Cardiac muscle cell (in vitro differentiated cells and primary cell): ENCODE data around the gene GNG7. TPM values are rescaled to one million over a fixed set of nuclear protein-coding genes. Genes with fewer than 3 reads are reported as not detected.

Source experiments
- DNase-seq, 2 donors: peaks; one replicate each; pipeline versions ENCODE4 v3.0.0 to v3.0.0-alpha.2; 2010 to 2017; ENCODE audit warnings: low read depth in 1 of 2, low spot score in 1 of 2
- H3K27ac ChIP-seq: fragments of 200-600 bp; sonication (generic); 2 replicates; pipeline ENCODE4 v1.5.1; 2016
- H3K27me3 ChIP-seq: fragments of 200-600 bp; sonication (generic); 2 replicates; pipeline ENCODE4 v1.6.0; 2016; ENCODE audit warnings: control low read depth
- H3K36me3 ChIP-seq: fragments of 200-600 bp; sonication (generic); 2 replicates; pipeline ENCODE4 v1.5.1; 2016; ENCODE audit warnings: control low read depth
- H3K4me1 ChIP-seq: fragments of 200-600 bp; sonication (generic); 2 replicates; pipeline ENCODE4 v1.8.1; 2017; ENCODE audit warnings: low read depth, mild to moderate bottlenecking, mixed run types
- H3K4me3 ChIP-seq: fragments of 200-600 bp; sonication (generic); 2 replicates; pipeline ENCODE4 v1.5.1; 2016; ENCODE audit warnings: mild to moderate bottlenecking
- H3K9me3 ChIP-seq: fragments of 200-600 bp; sonication (generic); 2 replicates; pipeline ENCODE4 v1.5.1; 2017; ENCODE audit warnings: low read depth, mild to moderate bottlenecking, control low read depth
- CTCF ChIP-seq: IDR thresholded peaks from 2 replicates; pipeline ENCODE4 v1.5.1; 2012; ENCODE audit warnings: low read depth, mild to moderate bottlenecking, low read length
- polyA plus RNA-seq: library from polyadenylated mRNA; unstranded; fragments of >200 nt; fragmentation: Nextera tagmentation; extraction: Ambion mirVana; gene quantifications from 2 replicates; pipeline ENCODE4 v1.2.1, GENCODE V29; 2016
- total RNA-seq: library from RNA; depleted of rRNA; stranded (reverse); fragments of >200 nt; gene quantifications from 2 replicates; pipeline ENCODE4 v1.2.3, GENCODE V29; 2016

Gene GNG7
- total and polyA plus RNA-seq, 2 experiments from 2014 or later = 20.4 to 24.8 TPM

- no peak for DNase-seq
- H3K36me3 ChIP-seq = no peaks in the 10 kb centered on the region
Measured at GRCh38 chr19:2514981-2515518, 187.4 kb downstream of the GNG7 start.

GRCh38 chr19:2512523-2513431, 189.7 kb downstream of the GNG7 start:
- peaks cover 6% of the 10 kb centered on the region for H3K4me1 ChIP-seq
- no peaks in the 10 kb centered on the region for H3K9me3 ChIP-seq
- no peak for DNase-seq
- H3K27ac ChIP-seq = no peak overlapping the region
- H3K4me3 ChIP-seq = no peak overlapping the region
- no peaks in the 10 kb centered on the region for H3K36me3 ChIP-seq
- H3K27me3 ChIP-seq = no peaks in the 10 kb centered on the region
- no peak for TF ChIP-seq CTCF

More at GRCh38 chr19:2514981-2515518, 187.4 kb downstream of the GNG7 start:
- Histone ChIP-seq H3K27me3 (no peaks in the 10 kb centered on the region), H3K9me3 (no peaks in the 10 kb centered on the region), H3K27ac (no peak overlapping the region), H3K4me1 (peaks cover 13% of the 10 kb centered on the region), H3K4me3 (no peak overlapping the region)
- no peak for TF ChIP-seq CTCF

GRCh38 chr19:2511991-2512390, 190.5 kb downstream of the GNG7 start:
- H3K27me3 ChIP-seq = no peaks in the 10 kb centered on the region
- TF ChIP-seq CTCF = no peak
- H3K9me3 ChIP-seq = no peaks in the 10 kb centered on the region
- DNase-seq = no peak
- H3K4me1 ChIP-seq = peaks cover 6% of the 10 kb centered on the region
- H3K27ac ChIP-seq = no peak overlapping the region
- H3K36me3 ChIP-seq = no peaks in the 10 kb centered on the region
- no peak overlapping the region for H3K4me3 ChIP-seq

DNA sequence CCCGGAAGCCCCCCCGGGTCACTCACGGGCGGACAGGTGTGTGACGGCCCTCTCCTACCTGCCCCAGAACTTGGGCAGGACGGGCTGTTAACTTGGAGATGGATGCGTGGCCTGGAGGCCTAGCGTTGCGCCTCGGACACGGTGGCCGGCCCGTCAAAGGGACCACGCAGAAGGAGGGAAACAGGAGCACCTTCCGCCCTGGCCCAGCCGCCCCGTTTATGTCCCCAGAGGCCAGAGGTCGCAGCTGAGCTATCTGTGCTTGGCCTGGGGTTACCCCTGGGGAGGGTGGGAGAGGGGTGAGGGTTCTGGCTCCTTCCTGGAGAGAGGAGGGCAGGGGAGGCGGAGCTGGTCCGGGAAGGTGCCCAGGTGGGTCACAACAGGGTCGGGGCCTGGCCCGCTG, 190.9 kb downstream of the GNG7 start:
- H3K9me3 ChIP-seq = no peaks in the 10 kb centered on the region
- no peak for DNase-seq
- peaks cover 3% of the 10 kb centered on the region for H3K4me1 ChIP-seq
- H3K36me3 ChIP-seq = no peaks in the 10 kb centered on the region
- H3K27me3 ChIP-seq = no peaks in the 10 kb centered on the region
- no peak overlapping the region for H3K27ac ChIP-seq
- H3K4me3 ChIP-seq = no peak overlapping the region
- TF ChIP-seq CTCF = no peak

- H3K27me3 ChIP-seq = no peaks in the 10 kb centered on the region
- DNase-seq = no peak
- TF ChIP-seq CTCF = no peak
- H3K36me3 ChIP-seq = no peaks in the 10 kb centered on the region
- no peaks in the 10 kb centered on the region for H3K9me3 ChIP-seq
- H3K4me3 ChIP-seq = no peak overlapping the region
- H3K27ac ChIP-seq = no peak overlapping the region
- no peaks in the 10 kb centered on the region for H3K4me1 ChIP-seq
Measured at GRCh38 chr19:2509096-2509495, 193.4 kb downstream of the GNG7 start.
